Measurements from ENCODE around the gene FHOD1. TPM values are rescaled to one million over a fixed set of nuclear protein-coding genes. Genes with fewer than 3 reads are reported as not detected.
A peak's percentile ranks its signal among the peaks of the same experiment; 100 is the strongest.

Gene FHOD1
- total and polyA plus RNA-seq, 12 donors, result 11.6 to 71.1 (median 19.1) TPM

GRCh38 chr16:67281536-67282446 lies 34.5 kb upstream of the FHOD1 start:
- H3K4me3 ChIP-seq, result no peak overlapping the region
- no peaks in the 10 kb centered on the region for H3K9me3 ChIP-seq
- no peaks in the 10 kb centered on the region for H3K36me3 ChIP-seq
- intact Hi-C loops (cut with DNase I), result loop anchor here in 1 of 10 donors (10.0 kb wide), 1 partner anchor 113 kb away; the partner anchor contains the start of gene TPPP3
- DNase-seq (no peak), ATAC-seq (no peak)
- no peak overlapping the region for H3K27ac ChIP-seq
- no peak for TF ChIP-seq CTCF (IDR thresholded peaks at IDR 0.05)
- no peaks in the 10 kb centered on the region for H3K27me3 ChIP-seq
- 93 to 94% methylated on average over 14 of the region's 14 CpGs for WGBS, 2 donors
- peaks cover 0 to 28% (median 8%) of the 10 kb centered on the region in 9 donors for H3K4me1 ChIP-seq

- TF ChIP-seq CTCF (IDR thresholded peaks at IDR 0.05), result no peak
- no peak for DNase-seq
- WGBS, 2 donors, result 94 to 95% methylated on average over 15 of the region's 15 CpGs
- Histone ChIP-seq H3K36me3 (peaks cover 0 to 6% (median 0%) of the 10 kb centered on the region in 9 donors), H3K27me3 (no peaks in the 10 kb centered on the region), H3K4me3 (no peak overlapping the region), H3K4me1 (peaks cover 0 to 29% (median 8%) of the 10 kb centered on the region in 9 donors), H3K9me3 (no peaks in the 10 kb centered on the region), H3K27ac (no peak overlapping the region)
- ATAC-seq, result no peak
- intact Hi-C loops (cut with DNase I), result loop anchor here in 1 of 10 donors (10.0 kb wide), 1 partner anchor 114 kb away; the partner anchor contains the start of gene TPPP3
Measured at GRCh38 chr16:67280090-67281015, 33.1 kb upstream of the FHOD1 start.

- intact Hi-C loops (cut with DNase I), result loop anchor here in 5 of 10 donors (5.0 to 10.0 kb wide), 5 partner anchors 75 to 135 kb away; partner anchors contain the start of genes TPPP3 (in 3 of the 5) and ZDHHC1 (in 1 of the 5)
- Histone ChIP-seq H3K9me3 (no peaks in the 10 kb centered on the region), H3K27ac (peak within 1 kb of the TSS in 7 of 10 donors; percentile 16 to 72 (median 37)), H3K4me1 (peaks cover 0 to 29% (median 8%) of the 10 kb centered on the region in 9 donors), H3K27me3 (no peaks in the 10 kb centered on the region), H3K36me3 (peaks cover 0 to 8% (median 0%) of the 10 kb centered on the region in 9 donors), H3K4me3 (peak within 1 kb of the TSS; percentile 28 to 62 (median 54))
- TF ChIP-seq CTCF (IDR thresholded peaks at IDR 0.05), result peak; percentile 47 to 77 (median 65)
- peak; percentile 53 to 78 for DNase-seq
- 24 to 27% methylated on average over 69 to 83 of the region's 83 CpGs for WGBS, 2 donors
- ATAC-seq, result peak; percentile 70 to 91 (median 82)
Measured at GRCh38 chr16:67279296-67280089, 32.2 kb upstream of the FHOD1 start, which contains the start of gene PLEKHG4. Gene PLEKHG4, plus strand, starts transcription at chr16:67279532. Its CDS starts 513 bp downstream, at chr16:67280045.
